ENCODE data around the gene APEH. TPM values are rescaled to one million over a fixed set of nuclear protein-coding genes. Genes with fewer than 3 reads are reported as not detected.

APEH gene
- total RNA-seq, 5 donors from 2014 or later (not counting 1 experiment from before 2014, with no cell fraction given), result 82.8 to 162 (median 141) TPM

GRCh38 chr3:49714728-49715550 lies 40.8 kb downstream of the APEH start:
- no peak overlapping the region for H3K4me3 Mint-ChIP-seq
- ChIA-PET CTCF (no interaction called here), POLR2A (interaction anchor here in 1 of 2 donors (0.6 kb wide), 1 partner anchor 63 kb away, joined by 3 read pairs; no protein-coding TSS in a partner anchor)
- no peak overlapping the region for H3K4me3 ChIP-seq (ENCODE audit: control insufficient read depth in 1 of 2, extremely low read depth in 1 of 2, low read length in 1 of 2)
- no peaks in the 10 kb centered on the region for H3K9me3 ChIP-seq
- peaks cover 5 to 10% of the 10 kb centered on the region in 2 donors for H3K36me3 ChIP-seq (ENCODE audit: control insufficient read depth in 2 of 2, extremely low read depth in 1 of 2, insufficient read depth in 1 of 2, low read length in 1 of 2)
- H3K36me3 Mint-ChIP-seq, result peaks cover 1% of the 10 kb centered on the region
- H3K27ac ChIP-seq (ENCODE audit: low read length), result no peak overlapping the region
- H3K9me3 Mint-ChIP-seq, result no peaks in the 10 kb centered on the region
- no peak overlapping the region for H3K27ac Mint-ChIP-seq
- H3K4me1 Mint-ChIP-seq, result peaks cover 18 to 24% (median 22%) of the 10 kb centered on the region in 3 donors
- H3K27me3 ChIP-seq (replicated peaks in 1 of 2; ENCODE audit: control insufficient read depth in 2 of 2, extremely low read depth in 1 of 2, insufficient read depth in 2 of 2, low read length in 1 of 2), result no peaks in the 10 kb centered on the region
- no peaks in the 10 kb centered on the region for H3K27me3 Mint-ChIP-seq
- no peak for ATAC-seq (replicated peaks in 1 of 4)
- WGBS (ENCODE audit: insufficient coverage), result 91% methylated on average over 13 of the region's 13 CpGs
- peaks cover 3 to 39% of the 10 kb centered on the region in 2 experiments for H3K4me1 ChIP-seq (ENCODE audit: control insufficient read depth in 1 of 2, extremely low read depth in 1 of 2, insufficient read depth in 2 of 2, low read length in 2 of 2)
- DNase-seq, result no peak

- no peaks in the 10 kb centered on the region for H3K9me3 ChIP-seq
- H3K4me1 ChIP-seq (ENCODE audit: control insufficient read depth in 1 of 2, extremely low read depth in 1 of 2, insufficient read depth in 2 of 2, low read length in 2 of 2), result peaks cover 3 to 44% of the 10 kb centered on the region in 2 experiments
- POLR2A ChIA-PET, result no interaction called here
- ATAC-seq (replicated peaks in 1 of 4), result no peak
- no peaks in the 10 kb centered on the region for H3K27me3 ChIP-seq (replicated peaks in 1 of 2; ENCODE audit: control insufficient read depth in 2 of 2, extremely low read depth in 1 of 2, insufficient read depth in 2 of 2, low read length in 1 of 2)
- WGBS (ENCODE audit: insufficient coverage), result 94% methylated on average over 11 of the region's 13 CpGs
- Mint-ChIP-seq H3K36me3 (no peaks in the 10 kb centered on the region), H3K4me1 (peaks cover 23 to 27% (median 25%) of the 10 kb centered on the region in 3 donors), H3K4me3 (no peak overlapping the region), H3K27ac (no peak overlapping the region), H3K9me3 (no peaks in the 10 kb centered on the region), H3K27me3 (no peaks in the 10 kb centered on the region)
- CTCF ChIA-PET, result no interaction called here
- peaks cover 5 to 10% of the 10 kb centered on the region in 2 donors for H3K36me3 ChIP-seq (ENCODE audit: control insufficient read depth in 2 of 2, extremely low read depth in 1 of 2, insufficient read depth in 1 of 2, low read length in 1 of 2)
- no peak overlapping the region for H3K27ac ChIP-seq (ENCODE audit: low read length)
- H3K4me3 ChIP-seq (ENCODE audit: control insufficient read depth in 1 of 2, extremely low read depth in 1 of 2, low read length in 1 of 2), result no peak overlapping the region
- DNase-seq, result no peak
Observed at GRCh38 chr3:49715611-49716121, 41.5 kb downstream of the APEH start.

GRCh38 chr3:49716169-49716568 lies 42.0 kb downstream of the APEH start:
- ATAC-seq (replicated peaks in 1 of 4) (no peak), DNase-seq (no peak)
- Mint-ChIP-seq H3K4me3 (no peak overlapping the region), H3K27me3 (no peaks in the 10 kb centered on the region), H3K27ac (no peak overlapping the region), H3K4me1 (peaks cover 26 to 31% (median 28%) of the 10 kb centered on the region in 3 donors), H3K36me3 (peaks cover 1% of the 10 kb centered on the region), H3K9me3 (no peaks in the 10 kb centered on the region)
- Histone ChIP-seq H3K9me3 (no peaks in the 10 kb centered on the region), H3K4me3 (ENCODE audit: control insufficient read depth in 1 of 2, extremely low read depth in 1 of 2, low read length in 1 of 2) (no peak overlapping the region), H3K4me1 (ENCODE audit: control insufficient read depth in 1 of 2, extremely low read depth in 1 of 2, insufficient read depth in 2 of 2, low read length in 2 of 2) (peaks cover 3 to 44% of the 10 kb centered on the region in 2 experiments), H3K27me3 (replicated peaks in 1 of 2; ENCODE audit: control insufficient read depth in 2 of 2, extremely low read depth in 1 of 2, insufficient read depth in 2 of 2, low read length in 1 of 2) (no peaks in the 10 kb centered on the region), H3K27ac (ENCODE audit: low read length) (no peak overlapping the region), H3K36me3 (ENCODE audit: control insufficient read depth in 2 of 2, extremely low read depth in 1 of 2, insufficient read depth in 1 of 2, low read length in 1 of 2) (peaks cover 5 to 9% of the 10 kb centered on the region in 2 donors)
- ChIA-PET POLR2A (no interaction called here), CTCF (interaction anchor here in 1 of 2 donors (0.5 kb wide), 1 partner anchor 138 kb away, joined by 3 read pairs; no protein-coding TSS in a partner anchor)
- WGBS (ENCODE audit: insufficient coverage), result 94% methylated on average over 2 of the region's 7 CpGs

DNA sequence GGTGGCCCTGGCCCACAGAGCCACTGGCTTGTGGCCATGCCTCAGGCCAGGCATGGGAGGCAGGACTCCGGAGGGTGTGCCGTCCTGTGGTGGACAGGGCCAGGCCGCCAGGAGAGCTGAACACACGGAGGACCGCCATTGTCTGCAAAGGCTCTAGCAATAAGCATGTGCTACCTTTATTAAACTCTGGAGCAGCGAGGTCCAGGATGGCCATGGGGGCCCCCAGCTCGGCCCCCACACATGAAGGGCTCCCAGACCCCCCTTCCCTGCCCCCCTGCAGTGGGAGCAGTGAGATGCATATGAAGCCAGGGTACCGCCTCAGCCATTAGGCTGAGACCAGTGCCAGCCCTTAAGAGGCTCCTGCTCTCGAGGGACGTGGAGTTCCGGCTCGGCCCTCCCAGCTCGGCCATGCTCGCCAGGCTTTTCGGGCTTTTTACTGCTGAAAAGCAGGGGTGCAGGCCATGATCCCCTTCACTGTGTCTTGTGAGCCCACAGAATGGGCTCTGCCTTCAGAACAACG lies 42.6 kb downstream of the APEH start:
- H3K36me3 ChIP-seq (ENCODE audit: control insufficient read depth in 2 of 2, extremely low read depth in 1 of 2, insufficient read depth in 1 of 2, low read length in 1 of 2), result peaks cover 5 to 11% of the 10 kb centered on the region in 2 donors
- no peak overlapping the region for H3K27ac ChIP-seq (ENCODE audit: low read length)
- ATAC-seq (replicated peaks in 1 of 4), result no peak
- peaks cover 3 to 44% of the 10 kb centered on the region in 2 experiments for H3K4me1 ChIP-seq (ENCODE audit: control insufficient read depth in 1 of 2, extremely low read depth in 1 of 2, insufficient read depth in 2 of 2, low read length in 2 of 2)
- no peak overlapping the region for H3K4me3 Mint-ChIP-seq
- H3K9me3 Mint-ChIP-seq, result no peaks in the 10 kb centered on the region
- H3K36me3 Mint-ChIP-seq, result peaks cover 4% of the 10 kb centered on the region
- ChIA-PET CTCF (no interaction called here), POLR2A (no interaction called here)
- WGBS (ENCODE audit: insufficient coverage), result 95% methylated on average over 13 of the region's 16 CpGs
- no peak for DNase-seq
- no peaks in the 10 kb centered on the region for H3K9me3 ChIP-seq
- H3K27me3 ChIP-seq (replicated peaks in 1 of 2; ENCODE audit: control insufficient read depth in 2 of 2, extremely low read depth in 1 of 2, insufficient read depth in 2 of 2, low read length in 1 of 2), result no peaks in the 10 kb centered on the region
- no peaks in the 10 kb centered on the region for H3K27me3 Mint-ChIP-seq
- no peak overlapping the region for H3K27ac Mint-ChIP-seq
- H3K4me3 ChIP-seq (ENCODE audit: control insufficient read depth in 1 of 2, extremely low read depth in 1 of 2, low read length in 1 of 2), result no peak overlapping the region
- peaks cover 26 to 30% (median 28%) of the 10 kb centered on the region in 3 donors for H3K4me1 Mint-ChIP-seq

GRCh38 chr3:49717211-49717958 lies 43.2 kb downstream of the APEH start:
- H3K27me3 ChIP-seq (replicated peaks in 1 of 2; ENCODE audit: control insufficient read depth in 2 of 2, extremely low read depth in 1 of 2, insufficient read depth in 2 of 2, low read length in 1 of 2), result no peaks in the 10 kb centered on the region
- H3K36me3 ChIP-seq (ENCODE audit: control insufficient read depth in 2 of 2, extremely low read depth in 1 of 2, insufficient read depth in 1 of 2, low read length in 1 of 2), result peaks cover 5 to 17% of the 10 kb centered on the region in 2 donors
- H3K4me3 ChIP-seq (ENCODE audit: control insufficient read depth in 1 of 2, extremely low read depth in 1 of 2, low read length in 1 of 2), result no peak overlapping the region
- H3K4me1 ChIP-seq (ENCODE audit: control insufficient read depth in 1 of 2, extremely low read depth in 1 of 2, insufficient read depth in 2 of 2, low read length in 2 of 2), result peaks cover 3 to 43% of the 10 kb centered on the region in 2 experiments
- peaks cover 27 to 31% (median 29%) of the 10 kb centered on the region in 3 donors for H3K4me1 Mint-ChIP-seq
- ATAC-seq (replicated peaks in 1 of 4) (no peak), DNase-seq (no peak)
- H3K9me3 ChIP-seq, result no peaks in the 10 kb centered on the region
- peaks cover 4% of the 10 kb centered on the region for H3K36me3 Mint-ChIP-seq
- ChIA-PET CTCF (no interaction called here), POLR2A (no interaction called here)
- WGBS (ENCODE audit: insufficient coverage), result over 99% methylated on average over 10 of the region's 14 CpGs
- peak overlapping the region; percentile 21 to 92 (median 21) for H3K4me3 Mint-ChIP-seq
- no peak overlapping the region for H3K27ac ChIP-seq (ENCODE audit: low read length)
- no peak overlapping the region for H3K27ac Mint-ChIP-seq
- no peaks in the 10 kb centered on the region for H3K27me3 Mint-ChIP-seq
- no peaks in the 10 kb centered on the region for H3K9me3 Mint-ChIP-seq

Data from T-cell (primary cell).